ENCODE data around the gene CNTN4.

Gene CNTN4

GRCh38 chr3:2849092-2849491 is 750.4 kb downstream of the CNTN4 start:
- TF ChIP-seq CTCF (IDR thresholded peaks at IDR 0.05) = no peak
- no peak overlapping the region for H3K27ac ChIP-seq
- DNase-seq (ENCODE audit: low spot score) = no peak

GRCh38 chr3:2850701-2851100 is 752.0 kb downstream of the CNTN4 start:
- no peak for TF ChIP-seq CTCF (IDR thresholded peaks at IDR 0.05)
- no peak overlapping the region for H3K4me3 ChIP-seq
- DNase-seq (ENCODE audit: low spot score) = no peak
- H3K27ac ChIP-seq = no peak overlapping the region

More at GRCh38 chr3:2849092-2849491, 750.4 kb downstream of the CNTN4 start:
- no peak overlapping the region for H3K4me3 ChIP-seq

- no peak for TF ChIP-seq CTCF (IDR thresholded peaks at IDR 0.05)
- Histone ChIP-seq H3K4me3 (no peak overlapping the region), H3K27ac (peak overlapping the region in 1 of 2 donors; percentile 2)
- no peak for DNase-seq (ENCODE audit: low spot score)
Observed at GRCh38 chr3:2851361-2851760, 752.7 kb downstream of the CNTN4 start.

GRCh38 chr3:2851835-2852234 is 753.2 kb downstream of the CNTN4 start:
- peak overlapping the region in 1 of 2 donors; percentile 2 for H3K27ac ChIP-seq
- no peak overlapping the region for H3K4me3 ChIP-seq
- DNase-seq (ENCODE audit: low spot score) = no peak
- TF ChIP-seq CTCF (IDR thresholded peaks at IDR 0.05) = no peak

- no peak for DNase-seq (ENCODE audit: low spot score)
- Histone ChIP-seq H3K4me3 (no peak overlapping the region), H3K27ac (no peak overlapping the region)
- no peak for TF ChIP-seq CTCF (IDR thresholded peaks at IDR 0.05)
Observed at GRCh38 chr3:2853651-2854050, 755.0 kb downstream of the CNTN4 start.

GRCh38 chr3:2856138-2857133 is 757.8 kb downstream of the CNTN4 start:
- H3K4me3 ChIP-seq = no peak overlapping the region
- H3K27ac ChIP-seq = no peak overlapping the region
- no peak for DNase-seq (ENCODE audit: low spot score)
- TF ChIP-seq CTCF (IDR thresholded peaks at IDR 0.05) = no peak

GRCh38 chr3:2860626-2861025 is 762.0 kb downstream of the CNTN4 start:
- Histone ChIP-seq H3K4me3 (no peak overlapping the region), H3K27ac (no peak overlapping the region)
- TF ChIP-seq CTCF (IDR thresholded peaks at IDR 0.05) = no peak
- DNase-seq (ENCODE audit: low spot score) = no peak

All from coronary artery (tissue), 2 donors.